Adrenal gland (tissue), 12 donors: ENCODE data around the gene IL3RA. TPM values are rescaled to one million over a fixed set of nuclear protein-coding genes. Genes with fewer than 3 reads are reported as not detected.
A peak's percentile ranks its signal among the peaks of the same experiment; 100 is the strongest.
"Not testable (repeated sequence)": the region's sequence is repeated elsewhere in the genome, so short reads cannot be mapped to it uniquely, and the experiment has no call there.

ENCODE experiments used
- DNase-seq, 7 donors: peaks; one replicate each; pipeline ENCODE4 v3.0.0-alpha.2; 2019 to 2020
- H3K27ac ChIP-seq, 5 donors: fragments of 200-600 bp; sonication (generic) in 4 of 5; 1 replicate in 3 of 5; 2 replicates in 2 of 5; pipeline versions ENCODE4 v1.5.1 to v1.8.0; 2016 to 2020; ENCODE audit warnings: mild to moderate bottlenecking in 1 of 5
- H3K27me3 ChIP-seq: fragments of 200-600 bp; 2 replicates; pipeline ENCODE4 v1.8.0; 2021
- H3K36me3 ChIP-seq, 2 donors: fragments of 200-600 bp; replicated peaks in 1 of 2; 1 replicate in 1 of 2; 2 replicates in 1 of 2; pipeline versions ENCODE4 v1.5.1 to v1.8.0; 2018 to 2022
- H3K4me1 ChIP-seq, 2 donors: fragments of 200-600 bp; replicated peaks in 1 of 2; 1 replicate in 1 of 2; 2 replicates in 1 of 2; pipeline versions ENCODE4 v1.5.1 to v1.8.0; 2018 to 2021
- H3K4me3 ChIP-seq, 4 donors: fragments of 200-600 bp; sonication (generic) in 3 of 4; one replicate each; pipeline ENCODE4 v1.5.1; 2016 to 2018
- H3K9me3 ChIP-seq, 3 donors: fragments of 200-600 bp; sonication (generic) in 1 of 3; replicated peaks in 1 of 3; 1 replicate in 2 of 3; 2 replicates in 1 of 3; pipeline versions ENCODE4 v1.5.1 to v1.8.0; 2016 to 2021
- CTCF ChIP-seq, 6 experiments: fragments of 450-650 bp in 4 of 6; fragments of 200-600 bp in 2 of 6; sonication (generic) in 1 of 6; IDR thresholded peaks; 1 replicate in 5 of 6; 2 replicates in 1 of 6; pipeline versions ENCODE4 v1.5.1 to v1.8.0; 2016 to 2021; ENCODE audit warnings: antibody characterized with exemption in 6 of 6, mild to moderate bottlenecking in 2 of 6, moderate library complexity in 1 of 6
- POLR2A ChIP-seq, 2 donors: fragments of 450-650 bp; IDR thresholded peaks; one replicate each; pipeline ENCODE4 v1.6.1; 2017; ENCODE audit warnings: antibody characterized with exemption in 2 of 2, mild to moderate bottlenecking in 2 of 2, moderate library complexity in 1 of 2
- WGBS, 4 donors: extraction: QIAGEN DNeasy Blood & Tissue Kit in 2 of 4; methylation state at CpG; one replicate each; pipeline versions ENCODE4 v1.1.5 to v1.1.7; 2013 to 2017; 5-methylcytosine and 5-hydroxymethylcytosine counted together
- intact Hi-C, 2 donors: fragments of 100-400 bp; cut with DNase I; formaldehyde crosslinking; loops; one replicate each; pipeline versions ENCODE4 v1.14.1 to v1.15.0; 2022 to 2023
- polyA plus RNA-seq, 3 donors: library from polyadenylated mRNA; stranded (reverse); fragments of 200-250 nt in 2 of 3; fragments of 350-450 nt in 1 of 3; fragmentation: Illumina TruSeq in 1 of 3; extraction: RNeasy Lipid Tissue Mini Kit (QIAGEN cat#74804) in 1 of 3; gene quantifications; one replicate each; pipeline ENCODE4 v1.2.3, GENCODE V29; 2013 to 2014
- total RNA-seq, 9 donors: library from RNA; depleted of rRNA in 4 of 9; stranded (reverse); fragments of >200 nt in 4 of 9; fragments of 120-200 nt in 1 of 9; fragmentation: NEBNext Ultra II Directional in 1 of 9; extraction: Animal tissue kit (Norgen Biotek cat#: 25700) in 1 of 9; gene quantifications; one replicate each; pipeline versions ENCODE4 v1.1.0 to v1.2.4, GENCODE V29; 2013 to 2023
- donor health status: healthy with polysubstance abuse.
- donor health status: Bipolar disorder and iron deficiency.
- donor health status: DM: yes; HTN: yes; CAD: no.
- donor health status: DM: no; HTN: no; CAD: no.
- donor health status: DM: no; HTN: no; CAD: no.
- donor health status: DM: yes; HTN: yes; CAD: no.

Gene IL3RA
- total and polyA plus RNA-seq, 12 donors: 1.4 to 7.4 (median 3.1) TPM

- TF ChIP-seq POLR2A (IDR thresholded peaks at IDR 0.05) (no peak), CTCF (IDR thresholded peaks at IDR 0.05) (no peak)
- intact Hi-C loops: no loop called here
- Histone ChIP-seq H3K4me1 (no peaks in the 10 kb centered on the region), H3K27me3 (no peaks in the 10 kb centered on the region), H3K27ac (no peak overlapping the region), H3K36me3 (peaks cover 0 to 24% of the 10 kb centered on the region in 2 donors), H3K9me3 (no peaks in the 10 kb centered on the region), H3K4me3 (no peak overlapping the region)
- DNase-seq: peak in 1 of 7 donors; percentile 9
- 85 to 94% (median 91%) methylated on average over 15 to 30 of the region's 30 CpGs for WGBS, 4 donors
These were observed 65.2 kb downstream of the IL3RA start for GRCh38 chrX:1401611-1402430.

GRCh38 chrX:1403228-1403627, 66.6 kb downstream of the IL3RA start:
- peak in 1 of 7 donors; percentile 4 for DNase-seq
- H3K36me3 ChIP-seq: peaks cover 0 to 35% of the 10 kb centered on the region in 2 donors

GRCh38 chrX:1403867-1404266, 67.3 kb downstream of the IL3RA start:
- H3K27ac ChIP-seq, H3K9me3 ChIP-seq, H3K4me1 ChIP-seq, intact Hi-C loops, DNase-seq, H3K27me3 ChIP-seq, H3K4me3 ChIP-seq: not testable (repeated sequence)
- 93 to 98% (median 95%) methylated on average over 3 of the region's 3 CpGs for WGBS, 4 donors
- peaks cover 0 to 35% of the 10 kb centered on the region in 2 donors for H3K36me3 ChIP-seq

More at GRCh38 chrX:1403228-1403627, 66.6 kb downstream of the IL3RA start:
- H3K27me3 ChIP-seq: no peaks in the 10 kb centered on the region
- no peaks in the 10 kb centered on the region for H3K9me3 ChIP-seq
- no peaks in the 10 kb centered on the region for H3K4me1 ChIP-seq
- WGBS, 4 donors: 92 to 100% (median 98%) methylated on average over 2 to 10 of the region's 10 CpGs
- H3K27ac ChIP-seq: no peak overlapping the region
- H3K4me3 ChIP-seq: no peak overlapping the region
- intact Hi-C loops: no loop called here
- TF ChIP-seq CTCF (IDR thresholded peaks at IDR 0.05): no peak
- TF ChIP-seq POLR2A (IDR thresholded peaks at IDR 0.05): no peak

GRCh38 chrX:1405769-1406168, 69.2 kb downstream of the IL3RA start:
- H3K27ac ChIP-seq, DNase-seq, intact Hi-C loops, H3K4me3 ChIP-seq, H3K4me1 ChIP-seq, H3K27me3 ChIP-seq, H3K9me3 ChIP-seq: not testable (repeated sequence)
- peaks cover 0 to 35% of the 10 kb centered on the region in 2 donors for H3K36me3 ChIP-seq
- WGBS, 4 donors: 69 to 98% (median 91%) methylated on average over 2 of the region's 2 CpGs

GRCh38 chrX:1407035-1407434, 70.5 kb downstream of the IL3RA start:
- no peak for DNase-seq
- H3K27ac ChIP-seq: no peak overlapping the region
- peaks cover 0 to 40% of the 10 kb centered on the region in 2 donors for H3K36me3 ChIP-seq
- no peaks in the 10 kb centered on the region for H3K4me1 ChIP-seq
- intact Hi-C loops: no loop called here
- no peaks in the 10 kb centered on the region for H3K9me3 ChIP-seq
- no peaks in the 10 kb centered on the region for H3K27me3 ChIP-seq
- no peak overlapping the region for H3K4me3 ChIP-seq
- no peak for TF ChIP-seq POLR2A (IDR thresholded peaks at IDR 0.05)
- no peak for TF ChIP-seq CTCF (IDR thresholded peaks at IDR 0.05)
